OCI-LY3 (cell line): ENCODE data around the gene LGALSL.

Experiments used
- H2AFZ ChIP-seq: fragments of 200-600, 300-600 bp; shearing (Covaris generic); 2 replicates; pipeline ENCODE4 v1.6.0; 2014; ENCODE audit warnings: antibody characterized with exemption, low read depth, low read length
- H3K27ac ChIP-seq: fragments of 200-600, 300-600 bp; sonication (generic); 2 replicates; pipeline ENCODE4 v1.5.1; 2014; ENCODE audit warnings: mild to moderate bottlenecking, low read length, moderate library complexity, mixed read lengths
- H3K27me3 ChIP-seq: fragments of 200-600, 300-600 bp; sonication (generic); 2 replicates; pipeline ENCODE4 v1.6.1; 2014; ENCODE audit warnings: low read depth, low read length, mixed read lengths
- H3K36me3 ChIP-seq: fragments of 200-600, 300-600 bp; sonication (generic); replicated peaks from 2 replicates; pipeline ENCODE3; 2014; ENCODE audit warnings: low read depth, low read length, mixed read lengths
- H3K4me1 ChIP-seq: fragments of 300-600, 200-600 bp; sonication (generic); 2 replicates; pipeline ENCODE4 v1.6.1; 2014; ENCODE audit warnings: low read length, mixed read lengths
- H3K4me2 ChIP-seq: fragments of 200-600, 300-600 bp; sonication (generic); 2 replicates; pipeline ENCODE4 v1.6.1; 2014; ENCODE audit warnings: low read length, mixed read lengths
- H3K4me3 ChIP-seq: fragments of 300-600, 200-600 bp; sonication (generic); 2 replicates; pipeline ENCODE4 v1.5.1; 2014; ENCODE audit warnings: antibody characterized with exemption, mild to moderate bottlenecking, low read length, moderate library complexity
- H3K79me2 ChIP-seq: fragments of 300-600, 200-600 bp; shearing (Covaris generic); 2 replicates; pipeline ENCODE4 v1.6.1; 2014; ENCODE audit warnings: mild to moderate bottlenecking, low read length, mixed read lengths
- H3K9ac ChIP-seq: fragments of 300-600, 200-600 bp; shearing (Covaris generic); 2 replicates; pipeline ENCODE4 v1.6.0; 2014; ENCODE audit warnings: mild to moderate bottlenecking, low read length, moderate library complexity
- H3K9me3 ChIP-seq: fragments of 200-600, 300-600 bp; shearing (Covaris generic); 2 replicates; pipeline ENCODE4 v1.6.1; 2014; ENCODE audit warnings: low read length, mixed read lengths; ENCODE audit not compliant: insufficient read depth
- H4K20me1 ChIP-seq: fragments of 200-600, 300-600 bp; sonication (generic); 2 replicates; pipeline ENCODE4 v1.6.1; 2016; ENCODE audit warnings: low read length, mixed read lengths; ENCODE audit not compliant: insufficient read depth
- EZH2phosphoT487 ChIP-seq: fragments of 200-600 bp; shearing (Covaris generic); IDR thresholded peaks from 2 replicates; pipeline ENCODE4 v1.6.1; 2018; ENCODE audit warnings: antibody characterized with exemption, mixed run types, low read depth
- TF ChIP-seq, protein P1 (sequence below): fragments of 200-600, 300-600 bp; sonication (generic); IDR thresholded peaks from 2 replicates; pipeline ENCODE4 v1.5.1; 2014; ENCODE audit warnings: antibody characterized with exemption, low read length, low read depth

Gene LGALSL

GRCh38 chr2:64422466-64422865 lies 31.5 kb upstream of the LGALSL start:
- no peak overlapping the region for H3K4me2 ChIP-seq
- no peak overlapping the region for H3K27ac ChIP-seq
- H3K9me3 ChIP-seq: no peaks in the 10 kb centered on the region
- no peak overlapping the region for H3K9ac ChIP-seq
- H3K79me2 ChIP-seq: no peaks in the 10 kb centered on the region
- H4K20me1 ChIP-seq: no peaks in the 10 kb centered on the region
- no peak overlapping the region for H2AFZ ChIP-seq
- H3K4me1 ChIP-seq: peaks cover 10% of the 10 kb centered on the region
- H3K36me3 ChIP-seq: no peaks in the 10 kb centered on the region
- TF ChIP-seq, protein P1, sequence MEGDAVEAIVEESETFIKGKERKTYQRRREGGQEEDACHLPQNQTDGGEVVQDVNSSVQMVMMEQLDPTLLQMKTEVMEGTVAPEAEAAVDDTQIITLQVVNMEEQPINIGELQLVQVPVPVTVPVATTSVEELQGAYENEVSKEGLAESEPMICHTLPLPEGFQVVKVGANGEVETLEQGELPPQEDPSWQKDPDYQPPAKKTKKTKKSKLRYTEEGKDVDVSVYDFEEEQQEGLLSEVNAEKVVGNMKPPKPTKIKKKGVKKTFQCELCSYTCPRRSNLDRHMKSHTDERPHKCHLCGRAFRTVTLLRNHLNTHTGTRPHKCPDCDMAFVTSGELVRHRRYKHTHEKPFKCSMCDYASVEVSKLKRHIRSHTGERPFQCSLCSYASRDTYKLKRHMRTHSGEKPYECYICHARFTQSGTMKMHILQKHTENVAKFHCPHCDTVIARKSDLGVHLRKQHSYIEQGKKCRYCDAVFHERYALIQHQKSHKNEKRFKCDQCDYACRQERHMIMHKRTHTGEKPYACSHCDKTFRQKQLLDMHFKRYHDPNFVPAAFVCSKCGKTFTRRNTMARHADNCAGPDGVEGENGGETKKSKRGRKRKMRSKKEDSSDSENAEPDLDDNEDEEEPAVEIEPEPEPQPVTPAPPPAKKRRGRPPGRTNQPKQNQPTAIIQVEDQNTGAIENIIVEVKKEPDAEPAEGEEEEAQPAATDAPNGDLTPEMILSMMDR: no peak
- no peak for TF ChIP-seq EZH2phosphoT487
- no peaks in the 10 kb centered on the region for H3K27me3 ChIP-seq
- no peak overlapping the region for H3K4me3 ChIP-seq

- no peaks in the 10 kb centered on the region for H3K27me3 ChIP-seq
- no peaks in the 10 kb centered on the region for H3K79me2 ChIP-seq
- H3K27ac ChIP-seq: no peak overlapping the region
- no peaks in the 10 kb centered on the region for H4K20me1 ChIP-seq
- H2AFZ ChIP-seq: no peak overlapping the region
- no peak overlapping the region for H3K4me2 ChIP-seq
- no peaks in the 10 kb centered on the region for H3K9me3 ChIP-seq
- H3K4me1 ChIP-seq: peaks cover 10% of the 10 kb centered on the region
- no peak for TF ChIP-seq EZH2phosphoT487
- TF ChIP-seq, protein P1: no peak
- no peak overlapping the region for H3K9ac ChIP-seq
- no peaks in the 10 kb centered on the region for H3K36me3 ChIP-seq
- no peak overlapping the region for H3K4me3 ChIP-seq
Observed at GRCh38 chr2:64423303-64423702, 30.7 kb upstream of the LGALSL start.

- Histone ChIP-seq H4K20me1 (no peaks in the 10 kb centered on the region), H3K79me2 (no peaks in the 10 kb centered on the region), H3K9me3 (no peaks in the 10 kb centered on the region), H3K4me3 (no peak overlapping the region), H3K27me3 (0 out of 2 replicates have a peak, but pooled peaks cover 2% of the 10 kb centered on the region), H3K9ac (no peak overlapping the region), H3K4me2 (no peak overlapping the region), H3K27ac (no peak overlapping the region), H2AFZ (no peak overlapping the region), H3K36me3 (no peaks in the 10 kb centered on the region), H3K4me1 (peaks cover 10% of the 10 kb centered on the region)
- no peak for TF ChIP-seq EZH2phosphoT487
- TF ChIP-seq, protein P1: no peak
Observed at GRCh38 chr2:64424416-64424987, 29.5 kb upstream of the LGALSL start.

GRCh38 chr2:64426183-64426952 lies 27.6 kb upstream of the LGALSL start:
- H4K20me1 ChIP-seq: no peaks in the 10 kb centered on the region
- H3K4me3 ChIP-seq: no peak overlapping the region
- H3K9me3 ChIP-seq: no peaks in the 10 kb centered on the region
- no peak overlapping the region for H3K4me2 ChIP-seq
- no peaks in the 10 kb centered on the region for H3K36me3 ChIP-seq
- TF ChIP-seq, protein P1: no peak
- no peak for TF ChIP-seq EZH2phosphoT487
- no peaks in the 10 kb centered on the region for H3K79me2 ChIP-seq
- no peak overlapping the region for H3K9ac ChIP-seq
- H3K4me1 ChIP-seq: peaks cover 10% of the 10 kb centered on the region
- H3K27ac ChIP-seq: no peak overlapping the region
- 0 out of 2 replicates have a peak, but pooled peaks cover 5% of the 10 kb centered on the region for H3K27me3 ChIP-seq
- no peak overlapping the region for H2AFZ ChIP-seq
